Keratinocyte (primary cell): Measurements from ENCODE around the gene SF3A1. TPM values are rescaled to one million over a fixed set of nuclear protein-coding genes. Genes with fewer than 3 reads are reported as not detected.

Experiments used
- DNase-seq: peaks from one replicate; pipeline ENCODE4 v3.0.0-alpha.2; 2011; ENCODE audit warnings: low read depth, missing footprints, low spot score
- FAIRE-seq: peaks from 2 replicates; lab custom pipeline; 2011; peaks lifted over from hg19 to GRCh38; lab: Jason Lieb, UNC
- H2AFZ ChIP-seq: 2 replicates; pipeline ENCODE4 v1.6.0; 2012; ENCODE audit warnings: low read length, control low read depth, inconsistent platforms; ENCODE audit not compliant: control insufficient read depth
- H3K27ac ChIP-seq: 2 replicates; pipeline ENCODE4 v1.5.1; 2011; ENCODE audit warnings: low read length; ENCODE audit not compliant: control insufficient read depth, insufficient read depth
- H3K27me3 ChIP-seq: 3 replicates; pipeline ENCODE4 v1.6.0; 2011; ENCODE audit warnings: low read length; ENCODE audit not compliant: control insufficient read depth, insufficient read depth; ENCODE audit errors: extremely low read depth
- H3K36me3 ChIP-seq, 2 experiments: 2 replicates in 1 of 2; 3 replicates in 1 of 2; pipeline ENCODE4 v1.5.1; 2011; ENCODE audit warnings: low read length in 2 of 2, mild to moderate bottlenecking in 1 of 2; ENCODE audit not compliant: control insufficient read depth in 2 of 2, insufficient read depth in 2 of 2; ENCODE audit errors: extremely low read depth in 1 of 2
- H3K4me1 ChIP-seq: 3 replicates; pipeline ENCODE4 v1.5.1; 2011; ENCODE audit warnings: low read length; ENCODE audit not compliant: control insufficient read depth, insufficient read depth; ENCODE audit errors: extremely low read depth
- H3K4me2 ChIP-seq: 3 replicates; pipeline ENCODE4 v1.6.0; 2011; ENCODE audit warnings: low read depth, low read length; ENCODE audit not compliant: control insufficient read depth, insufficient read depth; ENCODE audit errors: extremely low read depth
- H3K4me3 ChIP-seq, 3 experiments: fragments of 200-600 bp in 1 of 3; sonication (generic) in 1 of 3; 2 replicates in 2 of 3; 3 replicates in 1 of 3; pipeline ENCODE4 v1.5.1; 2011 to 2016; ENCODE audit warnings: low read length in 3 of 3, mild to moderate bottlenecking in 3 of 3, control low read depth in 2 of 3, inconsistent platforms in 1 of 3, low read depth in 1 of 3, mixed read lengths in 1 of 3, mixed run types in 1 of 3, moderate library complexity in 1 of 3; ENCODE audit not compliant: control insufficient read depth in 2 of 3, insufficient read depth in 2 of 3; ENCODE audit errors: extremely low read depth in 1 of 3
- H3K79me2 ChIP-seq: 2 replicates; pipeline ENCODE4 v1.6.0; 2012; ENCODE audit warnings: low read length; ENCODE audit not compliant: control insufficient read depth, insufficient read depth
- H3K9ac ChIP-seq: 3 replicates; pipeline ENCODE4 v1.6.0; 2011; ENCODE audit warnings: low read length; ENCODE audit not compliant: control insufficient read depth, insufficient read depth; ENCODE audit errors: extremely low read depth
- H3K9me1 ChIP-seq: 3 replicates; pipeline ENCODE4 v1.6.0; 2011; ENCODE audit warnings: low read length; ENCODE audit not compliant: control insufficient read depth, insufficient read depth; ENCODE audit errors: extremely low read depth
- H3K9me3 ChIP-seq: 2 replicates; pipeline ENCODE4 v1.5.1; 2012; ENCODE audit warnings: low read depth, low read length; ENCODE audit not compliant: control insufficient read depth
- H4K20me1 ChIP-seq: 3 replicates; pipeline ENCODE4 v1.6.0; 2011; ENCODE audit warnings: low read length; ENCODE audit not compliant: control insufficient read depth, insufficient read depth; ENCODE audit errors: extremely low read depth
- CTCF ChIP-seq, 3 experiments: IDR thresholded peaks in 1 of 3; conservative IDR thresholded peaks in 1 of 3; optimal IDR thresholded peaks in 1 of 3; 2 replicates in 2 of 3; 3 replicates in 1 of 3; pipeline versions ENCODE3 to v1.5.1; 2011; ENCODE audit warnings: low read length in 3 of 3, mild to moderate bottlenecking in 3 of 3, moderate library complexity in 2 of 3, control low read depth in 1 of 3, inconsistent platforms in 1 of 3; ENCODE audit not compliant: insufficient read depth in 2 of 3; ENCODE audit errors: extremely low read depth in 1 of 3
- EZH2 ChIP-seq: IDR thresholded peaks from one replicate; pipeline ENCODE4 v1.6.1; 2012; ENCODE audit warnings: inconsistent platforms, mild to moderate bottlenecking, low read length, moderate library complexity
- dilution Hi-C: fragments of 300-500 bp; cut with MboI; formaldehyde crosslinking; loops from one replicate; pipeline ENCODE4 v1.7.0; 2020; ENCODE audit warnings: low sequenced_read_pairs; ENCODE audit not compliant: extremely low pct_ligation_motif_present
- polyA plus RNA-seq, 5 experiments: library from polyadenylated mRNA; depleted of rRNA in 3 of 5; stranded (reverse) in 3 of 5; stranded (forward) in 1 of 5; unstranded in 1 of 5; fragments of >200 nt; gene quantifications; 1 replicate in 1 of 5; 2 replicates in 3 of 5; 3 replicates in 1 of 5; pipeline versions ENCODE4 v1.2.1 to v1.2.3, GENCODE V29; 2011 to 2012; ENCODE audit warnings: missing spikeins in 2 of 5, low read depth in 1 of 5, low replicate concordance in 1 of 5

Gene SF3A1
- polyA plus RNA-seq, 1 donor (not counting 4 experiments of a cell fraction or from before 2014, with no cell fraction given) = 34.2 TPM

- Histone ChIP-seq H3K4me3 (peak overlapping the region in 2 of 3 experiments; percentile 58 to 70), H3K27ac (peak overlapping the region; percentile 70), H3K9me3 (no peaks in the 10 kb centered on the region), H3K27me3 (no peaks in the 10 kb centered on the region), H3K4me1 (peaks cover 26% of the 10 kb centered on the region), H2AFZ (no peak overlapping the region), H3K79me2 (no peaks in the 10 kb centered on the region), H3K9ac (peak overlapping the region; percentile 51), H4K20me1 (no peaks in the 10 kb centered on the region), H3K4me2 (peak overlapping the region; percentile 90), H3K36me3 (peaks cover 22 to 25% of the 10 kb centered on the region in 2 experiments), H3K9me1 (no peaks in the 10 kb centered on the region)
- DNase-seq (peak; percentile 61), FAIRE-seq (peak; percentile 87)
- no peak for TF ChIP-seq CTCF (optimal IDR thresholded peaks at IDR 0.05 in 1 of 3, IDR thresholded peaks at IDR 0.05 in 1 of 3, conservative IDR thresholded peaks at IDR 0.05 in 1 of 3; ENCODE audit: extremely low read depth in 1 of 3, insufficient read depth in 2 of 3, low read length in 3 of 3)
- TF ChIP-seq EZH2 = no peak
- dilution Hi-C loops = no loop called here
Measured at GRCh38 chr22:30290342-30291057, 66.2 kb downstream of the SF3A1 start.

GRCh38 chr22:30289980-30290313 is 66.7 kb downstream of the SF3A1 start:
- peaks cover 26% of the 10 kb centered on the region for H3K4me1 ChIP-seq
- H2AFZ ChIP-seq = no peak overlapping the region
- peak overlapping the region; percentile 9 to 70 (median 58) for H3K4me3 ChIP-seq
- H3K9me3 ChIP-seq = no peaks in the 10 kb centered on the region
- no peaks in the 10 kb centered on the region for H3K9me1 ChIP-seq
- DNase-seq = no peak
- H3K36me3 ChIP-seq = peaks cover 20 to 24% of the 10 kb centered on the region in 2 experiments
- H3K4me2 ChIP-seq = peak overlapping the region; percentile 90
- dilution Hi-C loops = no loop called here
- no peaks in the 10 kb centered on the region for H4K20me1 ChIP-seq
- H3K9ac ChIP-seq = peak overlapping the region; percentile 51
- H3K27me3 ChIP-seq = no peaks in the 10 kb centered on the region
- no peaks in the 10 kb centered on the region for H3K79me2 ChIP-seq
- no peak for TF ChIP-seq EZH2
- TF ChIP-seq CTCF (optimal IDR thresholded peaks at IDR 0.05 in 1 of 3, IDR thresholded peaks at IDR 0.05 in 1 of 3, conservative IDR thresholded peaks at IDR 0.05 in 1 of 3; ENCODE audit: extremely low read depth in 1 of 3, insufficient read depth in 2 of 3, low read length in 3 of 3) = no peak
- H3K27ac ChIP-seq = peak overlapping the region; percentile 70
- FAIRE-seq = no peak
